ENCODE measurements around the gene SLC35E3.

GRCh38 chr12:68808388-68809189 is 62.6 kb downstream of the SLC35E3 start:
- no peak for TF ChIP-seq CTCF (IDR thresholded peaks at IDR 0.05)
- TF ChIP-seq POLR2AphosphoS5 (IDR thresholded peaks at IDR 0.05) = peak; percentile 43 to 71 (median 50)
- TF ChIP-seq POLR2A (IDR thresholded peaks at IDR 0.05) = peak; percentile 54

All from breast epithelium (tissue), 3 donors.